K562 treated with DMSO at 1 percent for 24 hours (cell line): ENCODE data around the gene SYT11. TPM values are rescaled to one million over a fixed set of nuclear protein-coding genes. Genes with fewer than 3 reads are reported as not detected.

Experiments
- total RNA-seq: library from RNA; unstranded; fragments of 300-600 nt; gene quantifications from 2 replicates; pipeline ENCODE4 v1.2.3, GENCODE V29; 2022; ENCODE audit warnings: low read depth; ENCODE audit not compliant: insufficient read depth

Gene SYT11
- 0.29 and 0.81 TPM in 2 replicates for total RNA-seq

DNA sequence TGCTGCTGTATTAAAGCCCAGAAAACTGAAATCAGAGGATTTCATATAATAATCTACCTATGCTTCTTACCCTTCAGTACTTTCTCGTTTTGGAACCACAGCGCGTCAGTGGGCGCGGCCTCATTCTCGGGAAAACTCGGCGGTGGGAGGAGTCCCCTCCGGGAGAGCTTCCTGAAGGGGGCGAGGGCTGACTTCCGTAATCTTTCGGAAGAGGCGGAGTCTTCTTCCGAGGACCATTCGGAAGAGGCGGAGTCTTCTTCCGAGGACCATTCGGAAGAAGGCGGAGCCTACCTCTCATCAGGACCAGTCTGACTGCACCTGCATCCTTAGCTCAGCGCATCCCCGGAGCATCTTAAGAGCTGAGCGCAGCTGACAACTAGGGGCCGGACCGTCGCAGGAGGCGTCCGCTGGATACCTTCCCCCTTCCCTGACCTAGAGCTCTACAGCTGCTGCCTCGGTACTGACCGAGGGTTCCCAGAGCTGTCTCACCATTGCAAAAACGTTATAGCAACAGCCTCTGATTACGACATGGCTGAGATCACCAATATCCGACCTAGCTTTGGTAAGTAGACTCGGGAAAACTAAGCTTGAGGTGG, at the start of gene SYT11:
Gene SYT11, plus strand, starts transcription at position 334 of the 596 bp plus-strand sequence. Its CDS starts 195 bp downstream, at position 529.

GRCh38 chr1:155856975-155857930, 2.1 kb upstream of the SYT11 start, which contains the start of gene GON4L:
Gene GON4L (minus strand): TSS chr1:155857214. CDS start chr1:155853780, 3,434 bp downstream.

GRCh38 chr1:155911156-155912055, 52.0 kb downstream of the SYT11 start, which contains the start of gene RIT1:
Gene RIT1 (minus strand): TSS chr1:155911349. CDS start chr1:155910761, 588 bp downstream.

DNA sequence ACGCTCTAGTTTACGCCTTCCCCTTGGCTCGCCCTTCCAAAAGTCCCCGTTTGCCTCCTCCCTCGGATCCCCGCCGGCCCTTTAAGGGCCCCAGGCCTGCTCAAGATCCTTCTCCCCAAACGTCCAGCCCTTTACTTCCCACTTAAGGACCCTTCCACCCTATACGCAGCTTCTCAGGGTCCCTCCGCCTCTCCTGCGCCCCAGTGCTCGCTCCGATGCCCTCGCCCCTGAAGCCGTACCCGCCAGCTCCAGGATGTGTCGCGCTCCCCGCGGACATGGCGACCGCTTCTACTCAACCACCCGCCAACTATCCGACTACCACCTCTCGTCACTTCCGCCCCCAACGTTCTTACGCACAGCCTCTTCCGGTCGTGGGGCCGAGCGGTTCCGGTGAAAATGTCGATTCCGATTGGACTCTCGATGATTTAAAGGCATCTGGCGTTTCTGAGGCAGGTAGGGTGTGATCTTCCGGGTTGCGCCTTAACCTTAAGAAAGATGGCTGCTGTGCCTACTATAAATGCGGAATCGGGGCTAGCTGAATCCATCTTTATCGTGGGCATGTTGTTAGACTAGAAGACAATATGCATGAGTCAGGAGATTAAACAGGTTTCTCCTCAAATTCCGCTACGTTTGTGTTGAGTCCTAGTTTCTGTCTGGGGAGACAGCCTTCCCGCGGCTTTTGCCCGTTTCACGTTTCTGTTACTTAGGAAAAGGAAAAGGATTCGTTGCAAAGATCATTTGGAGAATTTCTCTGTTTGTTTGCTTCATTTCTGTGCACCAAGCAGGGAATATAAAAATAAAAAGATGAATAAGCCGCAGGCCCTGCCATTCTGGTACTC, 74.9 kb downstream of the SYT11 start, which contains the start of gene KHDC4:
Gene KHDC4, minus strand, starts transcription at position 317 of the 839 bp plus-strand sequence. Its CDS starts 40 bp downstream, at position 277.

Other genes with a start within 250 kb of the SYT11 start
- 21.1 and 25.8 TPM in 2 replicates for gene MSTO1, start 249.3 kb upstream of the SYT11 start, total RNA-seq
- gene YY1AP1, start 170.8 kb upstream of the SYT11 start, total RNA-seq: 50.8 and 59.2 TPM in 2 replicates
- 100 and 103 TPM in 2 replicates for gene DAP3, start 170.5 kb upstream of the SYT11 start, total RNA-seq
- gene GON4L, start 2.4 kb upstream of the SYT11 start, total RNA-seq: 17.2 and 18.5 TPM in 2 replicates
- 33.2 and 33.3 TPM in 2 replicates for gene RIT1, start 51.8 kb downstream of the SYT11 start, total RNA-seq
- 37.5 and 48.6 TPM in 2 replicates for gene KHDC4, start 74.8 kb downstream of the SYT11 start, total RNA-seq
- gene RXFP4, start 82.1 kb downstream of the SYT11 start, total RNA-seq: not detected in 2 replicates
- 195 and 229 TPM in 2 replicates for gene ARHGEF2, start 119.0 kb downstream of the SYT11 start, total RNA-seq
- gene SSR2, start 161.4 kb downstream of the SYT11 start, total RNA-seq: 297 and 307 TPM in 2 replicates
- gene UBQLN4, start 194.2 kb downstream of the SYT11 start, total RNA-seq: 50.3 and 55.1 TPM in 2 replicates
- gene LAMTOR2, start 195.2 kb downstream of the SYT11 start, total RNA-seq: 99.4 and 118 TPM in 2 replicates
- gene RAB25, start 201.6 kb downstream of the SYT11 start, total RNA-seq: 1.3 TPM in 1 of 2 replicates, not detected in the other
- 2.8 and 5.1 TPM in 2 replicates for gene MEX3A, start 222.9 kb downstream of the SYT11 start, total RNA-seq